GM23248 (cell line): ENCODE data around the gene PLEKHM2. TPM values are rescaled to one million over a fixed set of nuclear protein-coding genes. Genes with fewer than 3 reads are reported as not detected.

ENCODE experiments used
- DNase-seq: peaks from one replicate; pipeline ENCODE4 v3.0.0-alpha.2; 2015
- H2AFZ ChIP-seq: fragments of 200-600 bp; sonication (generic); 2 replicates; pipeline ENCODE4 v1.6.1; 2016; ENCODE audit warnings: antibody characterized with exemption
- H3F3A ChIP-seq: fragments of 200-600 bp; sonication (generic); 2 replicates; pipeline ENCODE4 v1.6.1; 2016; ENCODE audit warnings: mild to moderate bottlenecking, antibody characterized with exemption, mixed run types; ENCODE audit not compliant: insufficient read depth
- H3K27ac ChIP-seq: fragments of 200-600 bp; sonication (generic); 2 replicates; pipeline ENCODE4 v1.5.1; 2016; ENCODE audit warnings: mild to moderate bottlenecking
- H3K27me3 ChIP-seq: fragments of 200-600 bp; sonication (generic); replicated peaks from 2 replicates; pipeline ENCODE4 v1.6.1; 2016; ENCODE audit warnings: mild to moderate bottlenecking; ENCODE audit not compliant: insufficient read depth
- H3K36me3 ChIP-seq: fragments of 200-600 bp; sonication (generic); 2 replicates; pipeline ENCODE4 v1.6.1; 2016; ENCODE audit warnings: low read depth, mild to moderate bottlenecking
- H3K4me1 ChIP-seq: fragments of 200-600 bp; sonication (generic); 2 replicates; pipeline ENCODE4 v1.6.1; 2016; ENCODE audit warnings: mild to moderate bottlenecking; ENCODE audit not compliant: insufficient read depth
- H3K4me2 ChIP-seq: fragments of 200-600 bp; sonication (generic); one replicate; pipeline ENCODE4 v1.6.1; 2016; ENCODE audit warnings: mild to moderate bottlenecking; ENCODE audit not compliant: unreplicated experiment
- H3K4me3 ChIP-seq: fragments of 200-600 bp; sonication (generic); 2 replicates; pipeline ENCODE4 v1.5.1; 2016; ENCODE audit warnings: mild to moderate bottlenecking
- H3K79me2 ChIP-seq: fragments of 200-600 bp; sonication (generic); 2 replicates; pipeline ENCODE4 v1.6.1; 2016; ENCODE audit warnings: mild to moderate bottlenecking; ENCODE audit not compliant: insufficient read depth
- H3K9ac ChIP-seq: fragments of 200-600 bp; sonication (generic); 2 replicates; pipeline ENCODE4 v1.6.1; 2016; ENCODE audit warnings: mild to moderate bottlenecking
- H3K9me2 ChIP-seq: fragments of 200-600 bp; sonication (generic); 2 replicates; pipeline ENCODE4 v1.6.1; 2016; ENCODE audit warnings: mixed run types, mild to moderate bottlenecking, moderate library complexity; ENCODE audit not compliant: insufficient read depth
- H3K9me3 ChIP-seq: fragments of 200-600 bp; sonication (generic); one replicate; pipeline ENCODE4 v1.6.1; 2017; ENCODE audit warnings: low read depth
- H4K20me1 ChIP-seq: fragments of 200-600 bp; sonication (generic); 2 replicates; pipeline ENCODE4 v1.6.0; 2016; ENCODE audit not compliant: insufficient read depth
- EZH2 ChIP-seq: fragments of 200-600 bp; sonication (generic); IDR thresholded peaks from 2 replicates; pipeline ENCODE4 v1.6.1; 2018; ENCODE audit warnings: antibody characterized with exemption, mild to moderate bottlenecking; ENCODE audit not compliant: insufficient read depth, poor library complexity, severe bottlenecking
- EZH2phosphoT487 ChIP-seq: fragments of 200-600 bp; sonication (generic); IDR thresholded peaks from 2 replicates; pipeline ENCODE4 v1.6.1; 2018; ENCODE audit warnings: antibody characterized with exemption, moderate library complexity, mild to moderate bottlenecking, low read depth; ENCODE audit not compliant: insufficient read depth
- WGBS, 2 experiments: methylation state at CpG; one replicate each; pipeline ENCODE4 v1.1.6; 2015 to 2017; ENCODE audit warnings: low lambda C conversion rate in 2 of 2, low coverage in 1 of 2; ENCODE audit errors: missing lambda C conversion rate in 2 of 2; 5-methylcytosine and 5-hydroxymethylcytosine counted together
- in situ Hi-C: fragments of 300-500 bp; cut with MboI; formaldehyde crosslinking; loops from 2 replicates; pipeline ENCODE4 v1.15.0; 2020
- polyA plus RNA-seq: library from polyadenylated mRNA; unstranded; fragments of >200 nt; fragmentation: Nextera tagmentation; extraction: Ambion mirVana; gene quantifications from 2 replicates; pipeline ENCODE4 v1.2.1, GENCODE V29; 2016
- total RNA-seq: library from RNA; depleted of rRNA; stranded (reverse); fragments of >200 nt; shearing (Covaris generic); gene quantifications from 2 replicates; pipeline ENCODE4 v1.2.3, GENCODE V29; 2014

PLEKHM2 gene
- total and polyA plus RNA-seq, 2 experiments from 2014 or later = 14.9 to 52.9 TPM

DNA sequence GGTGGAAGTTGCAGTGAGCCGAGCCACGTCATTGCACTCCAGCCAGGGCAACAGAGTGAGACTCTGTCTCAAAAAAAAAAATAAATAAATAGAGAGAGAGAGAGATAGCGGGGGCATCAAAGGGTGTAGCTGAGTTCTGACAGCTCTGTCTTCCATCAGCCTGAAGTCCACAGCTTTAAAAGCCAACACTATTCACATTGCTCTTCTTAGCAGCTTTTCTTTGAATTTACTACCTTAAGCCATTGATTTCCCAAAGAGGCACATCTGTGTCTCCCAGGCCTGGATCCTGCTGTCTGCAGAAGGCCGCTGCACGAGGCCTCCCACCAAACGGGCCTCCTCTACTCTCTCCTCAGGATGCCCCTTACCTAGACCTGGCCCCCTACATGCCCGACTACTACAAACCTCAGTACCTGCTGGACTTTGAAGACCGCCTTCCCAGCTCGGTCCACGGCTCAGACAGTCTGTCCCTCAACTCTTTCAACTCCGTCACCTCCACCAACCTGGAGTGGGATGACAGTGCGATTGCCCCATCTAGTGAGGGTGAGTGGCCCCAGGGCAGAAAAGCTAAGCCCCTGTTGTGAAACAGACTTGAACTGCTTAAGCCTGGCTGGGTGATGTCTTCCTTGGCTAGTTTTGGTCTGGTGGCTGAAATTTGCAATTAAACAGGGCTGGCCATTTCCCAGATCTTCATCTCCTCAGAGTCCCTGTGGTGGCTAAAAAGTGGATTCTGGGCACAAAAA lies 35.4 kb downstream of the PLEKHM2 start:
- Histone ChIP-seq H3K4me1 (peaks cover 5% of the 10 kb centered on the region), H3K9me2 (no peaks in the 10 kb centered on the region), H3K27me3 (no peaks in the 10 kb centered on the region), H3K79me2 (peaks cover 32% of the 10 kb centered on the region), H3K9me3 (no peaks in the 10 kb centered on the region), H3K9ac (no peak overlapping the region), H3K4me2 (no peak overlapping the region), H3F3A (no peaks in the 10 kb centered on the region), H3K36me3 (no peaks in the 10 kb centered on the region), H2AFZ (no peak overlapping the region), H3K27ac (no peak overlapping the region), H3K4me3 (no peak overlapping the region), H4K20me1 (no peaks in the 10 kb centered on the region; the same call in 1 of the 2 replicates)
- in situ Hi-C loops = no loop called here
- no peak for DNase-seq
- WGBS, 2 experiments = 88 to 90% methylated on average over 12 of the region's 12 CpGs
- TF ChIP-seq EZH2 = no peak

DNA sequence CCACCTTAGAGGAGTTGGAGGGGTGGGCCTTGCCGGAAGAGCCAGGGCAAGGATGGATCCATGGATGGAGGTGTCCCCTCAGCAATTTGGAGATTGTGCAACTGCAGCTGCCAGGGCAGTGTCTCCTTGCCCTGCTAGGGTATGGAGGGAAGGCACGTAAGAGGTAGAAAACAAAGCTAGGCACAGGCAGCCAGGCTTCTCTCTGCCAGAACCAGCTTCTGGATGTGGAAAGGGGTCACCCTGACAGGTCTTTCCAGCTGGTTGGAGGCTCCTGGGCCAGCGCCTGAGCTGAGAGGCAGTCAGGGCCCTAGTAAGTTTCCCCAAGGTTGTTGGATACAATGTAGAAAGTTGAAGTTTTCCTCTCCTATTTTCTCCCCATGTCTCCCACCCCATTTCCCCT lies 36.7 kb downstream of the PLEKHM2 start:
- Histone ChIP-seq H3K79me2 (peaks cover 19% of the 10 kb centered on the region), H3K27me3 (no peaks in the 10 kb centered on the region), H3K9ac (no peak overlapping the region), H3K4me1 (no peaks in the 10 kb centered on the region), H3K4me2 (no peak overlapping the region), H3K27ac (no peak overlapping the region), H4K20me1 (no peaks in the 10 kb centered on the region), H3K36me3 (no peaks in the 10 kb centered on the region), H2AFZ (no peak overlapping the region), H3K9me3 (no peaks in the 10 kb centered on the region), H3K9me2 (no peaks in the 10 kb centered on the region), H3F3A (no peaks in the 10 kb centered on the region), H3K4me3 (no peak overlapping the region)
- DNase-seq = no peak
- 100% methylated on average over 3 of the region's 3 CpGs for WGBS, 2 experiments
- in situ Hi-C loops = no loop called here
- TF ChIP-seq EZH2 (no peak), EZH2phosphoT487 (no peak)

DNA sequence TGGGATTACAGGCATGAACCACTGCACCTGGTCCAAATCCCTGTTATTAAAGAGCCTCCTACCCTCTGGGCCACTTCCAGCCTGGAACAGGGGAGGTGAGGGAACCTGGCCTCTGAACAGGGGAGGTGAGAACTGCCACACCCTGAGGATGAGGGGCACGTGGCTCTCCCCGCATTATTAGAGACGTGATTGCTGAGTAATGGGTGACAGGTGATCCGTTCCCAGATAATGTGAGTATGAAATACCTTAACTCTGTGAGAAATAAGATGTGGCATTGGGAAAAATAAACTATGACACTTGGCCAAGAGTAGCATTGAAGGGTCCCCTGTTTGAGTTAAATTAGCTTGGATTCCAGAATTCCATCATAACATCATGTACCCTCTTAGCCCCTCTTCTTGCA lies 38.3 kb downstream of the PLEKHM2 start:
- Histone ChIP-seq H3K9me2 (no peaks in the 10 kb centered on the region), H3K4me1 (no peaks in the 10 kb centered on the region), H3K36me3 (no peaks in the 10 kb centered on the region), H3K4me3 (no peak overlapping the region), H3K9me3 (no peaks in the 10 kb centered on the region), H2AFZ (no peak overlapping the region), H3F3A (no peaks in the 10 kb centered on the region), H3K27ac (no peak overlapping the region), H4K20me1 (no peaks in the 10 kb centered on the region), H3K79me2 (0 out of 2 replicates have a peak, but pooled peaks cover 5% of the 10 kb centered on the region), H3K4me2 (no peak overlapping the region), H3K27me3 (no peaks in the 10 kb centered on the region), H3K9ac (no peak overlapping the region)
- WGBS, 2 experiments = 79 to 81% methylated on average over 4 of the region's 4 CpGs
- in situ Hi-C loops = no loop called here
- TF ChIP-seq EZH2 (no peak), EZH2phosphoT487 (no peak)
- DNase-seq = no peak

DNA sequence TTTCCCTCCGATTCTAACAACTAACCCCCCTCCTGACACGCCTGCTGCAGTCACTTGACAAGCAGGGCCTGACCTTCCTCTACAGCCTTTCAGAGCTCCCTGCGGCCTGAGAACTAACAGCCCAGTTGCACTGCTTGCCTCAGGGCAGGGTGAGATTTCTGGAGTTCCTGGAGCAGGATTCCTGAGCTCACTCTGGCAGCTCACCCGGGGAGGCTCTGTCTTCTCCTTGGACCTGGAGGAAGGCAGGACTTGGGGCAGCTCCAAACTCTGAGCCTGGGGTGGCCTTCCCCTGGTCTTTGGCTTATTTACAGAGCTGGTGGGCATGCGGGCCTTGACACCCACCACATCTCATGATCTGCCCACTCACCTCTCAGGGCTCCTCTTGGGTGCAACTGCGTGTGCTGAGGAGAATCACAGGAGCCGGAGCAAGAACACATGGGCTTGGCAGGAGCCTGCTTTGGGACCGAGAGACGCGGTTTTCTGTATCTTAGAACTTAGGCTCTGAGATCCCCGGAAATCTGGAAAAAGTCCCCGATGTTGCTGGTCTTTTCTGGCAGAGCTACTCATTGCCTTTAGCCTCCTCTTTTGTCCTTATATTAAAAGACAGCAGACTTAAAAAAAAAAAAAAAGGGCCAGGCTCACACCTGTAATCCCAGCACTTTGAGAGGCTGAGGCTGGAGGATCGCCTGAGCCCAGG lies 38.9 kb downstream of the PLEKHM2 start:
- no peak for TF ChIP-seq EZH2phosphoT487
- no peak for TF ChIP-seq EZH2
- no peak overlapping the region for H3K4me3 ChIP-seq
- no peaks in the 10 kb centered on the region for H4K20me1 ChIP-seq
- 79 to 82% methylated on average over 13 of the region's 13 CpGs for WGBS, 2 experiments
- H3K27me3 ChIP-seq = no peaks in the 10 kb centered on the region
- DNase-seq = no peak
- no peak overlapping the region for H2AFZ ChIP-seq
- H3F3A ChIP-seq = no peaks in the 10 kb centered on the region
- no peaks in the 10 kb centered on the region for H3K4me1 ChIP-seq
- in situ Hi-C loops = no loop called here
- no peaks in the 10 kb centered on the region for H3K36me3 ChIP-seq
- H3K4me2 ChIP-seq = no peak overlapping the region
- H3K9ac ChIP-seq = no peak overlapping the region
- H3K79me2 ChIP-seq = 0 out of 2 replicates have a peak, but pooled peaks cover 2% of the 10 kb centered on the region
- no peaks in the 10 kb centered on the region for H3K9me3 ChIP-seq
- H3K27ac ChIP-seq = no peak overlapping the region
- H3K9me2 ChIP-seq = no peaks in the 10 kb centered on the region
